ENCODE data around the gene STPG2. TPM values are rescaled to one million over a fixed set of nuclear protein-coding genes. Genes with fewer than 3 reads are reported as not detected.

Gene STPG2
- total RNA-seq, 4 donors from 2014 or later: 0.42 TPM; not detected in 3

- intact Hi-C loops (cut with DNase I; ENCODE audit: low total_unique reads): no loop called here
- Histone ChIP-seq H3K9me3 (no peaks in the 10 kb centered on the region), H3K4me1 (no peaks in the 10 kb centered on the region), H3K36me3 (no peaks in the 10 kb centered on the region), H3K27ac (no peak overlapping the region), H3K4me3 (no peak overlapping the region), H3K27me3 (no peaks in the 10 kb centered on the region)
- TF ChIP-seq CTCF (IDR thresholded peaks at IDR 0.05 in 4 of 5, conservative IDR thresholded peaks at IDR 0.05 in 1 of 5): no peak
- no peak for TF ChIP-seq POLR2A (IDR thresholded peaks at IDR 0.05)
- ATAC-seq (no peak), DNase-seq (no peak)
- in situ Hi-C loops (cut with MboI; ENCODE audit: low sequenced_read_pairs in 4 of 4): no loop called here
These were observed 263.3 kb downstream of the STPG2 start for GRCh38 chr4:97879942-97880341.

- Histone ChIP-seq H3K36me3 (no peaks in the 10 kb centered on the region), H3K4me3 (no peak overlapping the region), H3K27ac (no peak overlapping the region), H3K27me3 (no peaks in the 10 kb centered on the region), H3K9me3 (no peaks in the 10 kb centered on the region), H3K4me1 (no peaks in the 10 kb centered on the region)
- DNase-seq: no peak
- ATAC-seq: no peak
- TF ChIP-seq POLR2A (IDR thresholded peaks at IDR 0.05) (no peak), CTCF (IDR thresholded peaks at IDR 0.05 in 4 of 5, conservative IDR thresholded peaks at IDR 0.05 in 1 of 5) (no peak)
- in situ Hi-C loops (cut with MboI; ENCODE audit: low sequenced_read_pairs in 4 of 4): no loop called here
- intact Hi-C loops (cut with DNase I; ENCODE audit: low total_unique reads): no loop called here
These were observed 275.2 kb downstream of the STPG2 start for GRCh38 chr4:97868097-97868496.

- DNase-seq: no peak
- no peaks in the 10 kb centered on the region for H3K36me3 ChIP-seq
- H3K4me3 ChIP-seq: no peak overlapping the region
- intact Hi-C loops (cut with DNase I; ENCODE audit: low total_unique reads) (no loop called here), in situ Hi-C loops (cut with MboI; ENCODE audit: low sequenced_read_pairs in 4 of 4) (no loop called here)
- no peak for TF ChIP-seq POLR2A (IDR thresholded peaks at IDR 0.05)
- no peak for TF ChIP-seq CTCF (IDR thresholded peaks at IDR 0.05 in 4 of 5, conservative IDR thresholded peaks at IDR 0.05 in 1 of 5)
- no peaks in the 10 kb centered on the region for H3K4me1 ChIP-seq
- no peaks in the 10 kb centered on the region for H3K9me3 ChIP-seq
- no peak overlapping the region for H3K27ac ChIP-seq
- no peaks in the 10 kb centered on the region for H3K27me3 ChIP-seq
- no peak for ATAC-seq
These were observed 275.7 kb downstream of the STPG2 start for GRCh38 chr4:97867557-97868091.

- H3K4me3 ChIP-seq: no peak overlapping the region
- no peaks in the 10 kb centered on the region for H3K27me3 ChIP-seq
- TF ChIP-seq CTCF (IDR thresholded peaks at IDR 0.05 in 4 of 5, conservative IDR thresholded peaks at IDR 0.05 in 1 of 5) (no peak), POLR2A (IDR thresholded peaks at IDR 0.05) (no peak)
- no peak for DNase-seq
- in situ Hi-C loops (cut with MboI; ENCODE audit: low sequenced_read_pairs in 4 of 4) (no loop called here), intact Hi-C loops (cut with DNase I; ENCODE audit: low total_unique reads) (no loop called here)
- no peaks in the 10 kb centered on the region for H3K9me3 ChIP-seq
- H3K4me1 ChIP-seq: no peaks in the 10 kb centered on the region
- H3K27ac ChIP-seq: no peak overlapping the region
- ATAC-seq: no peak
- no peaks in the 10 kb centered on the region for H3K36me3 ChIP-seq
These were observed 276.3 kb downstream of the STPG2 start for GRCh38 chr4:97866821-97867556.
